Iris pigment epithelial cell (primary cell): ENCODE data around the gene WDR55.
"Not testable (repeated sequence)": the region's sequence is repeated elsewhere in the genome, so short reads cannot be mapped to it uniquely, and the experiment has no call there.

Source experiments
- DNase-seq: peaks from one replicate; pipeline ENCODE4 v3.0.0-alpha.2; 2011; ENCODE audit warnings: low read depth

The WDR55 gene

DNA sequence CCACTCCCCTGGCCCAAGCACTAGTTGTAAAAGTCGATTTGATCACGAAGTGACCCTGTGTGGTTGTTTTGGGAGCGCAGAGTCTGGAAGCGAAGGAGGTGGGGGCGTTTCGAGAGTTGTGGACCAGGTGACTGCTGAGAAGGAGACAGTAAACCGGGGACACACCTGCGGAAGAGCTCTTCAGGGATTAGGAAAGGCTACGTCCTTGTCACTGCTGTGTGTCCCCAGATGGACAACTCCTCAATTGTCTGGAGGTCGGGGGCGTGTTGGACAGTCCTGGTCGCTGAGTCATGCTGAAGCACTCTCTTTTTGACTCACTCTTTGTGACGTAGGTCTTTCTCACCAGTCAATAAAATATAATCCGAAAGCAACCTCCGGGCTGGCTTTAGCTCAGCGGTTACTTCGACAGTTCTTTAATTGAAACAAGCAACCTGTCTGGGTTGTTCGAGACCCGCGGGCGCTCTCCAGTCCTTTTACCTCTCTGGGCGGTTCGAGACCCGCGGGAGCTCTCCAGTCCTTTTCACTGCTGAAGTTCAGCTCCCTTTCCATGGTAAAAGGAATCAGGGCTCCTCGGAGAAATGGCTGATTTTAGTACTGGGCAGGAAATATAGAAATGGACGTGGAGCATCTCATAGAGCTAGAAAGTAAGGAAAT, 46.3 kb downstream of the WDR55 start:
- DNase-seq, result peak; percentile 97

DNA sequence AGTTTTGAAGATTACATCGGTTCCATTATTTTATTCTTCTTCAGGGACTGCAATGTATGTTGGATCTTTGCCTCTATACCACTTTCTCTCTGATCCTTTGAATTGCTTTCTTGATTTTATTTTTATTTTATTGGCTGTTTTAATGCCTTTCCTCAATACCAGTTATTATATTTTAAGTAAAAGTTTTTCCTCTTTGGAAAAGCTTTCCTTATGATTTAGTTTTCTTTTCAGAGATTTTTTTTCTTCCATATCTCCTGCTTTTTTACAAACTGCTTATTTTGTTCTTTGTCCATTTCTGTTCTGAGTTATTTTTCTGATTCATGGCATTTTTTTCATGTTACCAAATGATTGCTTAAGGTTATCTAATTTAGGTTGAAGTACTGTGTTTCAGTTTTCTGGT, 47.1 kb downstream of the WDR55 start:
- no peak for DNase-seq

GRCh38 chr5:140713562-140714094, 48.9 kb downstream of the WDR55 start:
- DNase-seq, result no peak

- DNase-seq, result not testable (repeated sequence)
Observed at GRCh38 chr5:140716238-140716637, 51.5 kb downstream of the WDR55 start.

- no peak for DNase-seq
Observed at GRCh38 chr5:140718266-140718592, 53.5 kb downstream of the WDR55 start.

DNA sequence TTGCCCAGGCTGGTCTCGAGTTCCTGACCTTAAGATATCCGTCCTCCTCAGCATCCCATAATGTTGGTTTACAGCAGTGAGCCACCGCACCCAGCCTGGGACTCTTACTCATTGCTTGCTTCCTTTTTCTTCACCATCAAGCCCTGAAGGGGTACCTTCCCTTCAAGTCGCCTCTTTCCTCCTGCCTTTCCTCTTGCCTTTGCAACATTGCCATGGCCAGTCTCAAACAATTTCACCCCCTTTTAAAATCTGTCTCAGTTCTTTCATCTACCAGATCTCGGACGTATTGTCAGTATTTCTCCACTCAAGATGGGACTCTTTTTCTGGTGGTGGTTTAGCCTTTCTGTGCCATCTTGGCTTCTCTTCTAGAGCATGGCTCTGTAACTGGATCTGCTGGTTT, 56.0 kb downstream of the WDR55 start:
- not testable (repeated sequence) for DNase-seq

DNA sequence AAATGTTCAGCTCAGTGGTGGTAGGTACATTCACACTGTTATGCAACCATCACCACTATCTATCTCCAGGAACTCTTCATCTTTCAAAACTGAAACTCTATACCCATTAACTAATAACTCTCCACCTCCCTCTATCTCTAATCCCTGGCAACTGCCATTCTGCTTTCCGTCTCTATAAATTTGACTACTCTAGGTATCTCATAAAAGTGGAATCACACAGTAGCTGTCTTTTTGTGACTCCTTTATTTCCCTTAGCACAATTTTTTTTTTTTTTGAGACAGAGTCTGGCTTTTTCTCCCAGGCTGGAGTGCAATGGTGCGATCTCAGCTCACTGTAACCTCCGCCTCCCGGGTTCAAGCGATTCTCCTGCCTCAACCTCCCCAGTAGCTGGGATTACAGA, 56.7 kb downstream of the WDR55 start:
- DNase-seq, result not testable (repeated sequence)
